Stimulated activated CD4-positive, alpha-beta T cell treated with anti-CD3 and anti-CD28 coated beads, Interleukin-2, amount 100 ng/mL, for 24 hours (primary cell): ENCODE measurements around the gene SCLY.
A peak's percentile ranks its signal among the peaks of the same experiment; 100 is the strongest.
"Not testable (repeated sequence)": the region's sequence is repeated elsewhere in the genome, so short reads cannot be mapped to it uniquely, and the experiment has no call there.

Experiments used
- DNase-seq, 2 donors: peaks; one replicate each; pipeline ENCODE4 v3.0.0-alpha.2; 2020

SCLY gene

GRCh38 chr2:238114851-238115660, 54.3 kb downstream of the SCLY start:
- DNase-seq: no peak

GRCh38 chr2:238115709-238116108, 54.9 kb downstream of the SCLY start:
- DNase-seq: not testable (repeated sequence)

- no peak for DNase-seq
Observed at GRCh38 chr2:238116298-238117198, 55.7 kb downstream of the SCLY start.

DNA sequence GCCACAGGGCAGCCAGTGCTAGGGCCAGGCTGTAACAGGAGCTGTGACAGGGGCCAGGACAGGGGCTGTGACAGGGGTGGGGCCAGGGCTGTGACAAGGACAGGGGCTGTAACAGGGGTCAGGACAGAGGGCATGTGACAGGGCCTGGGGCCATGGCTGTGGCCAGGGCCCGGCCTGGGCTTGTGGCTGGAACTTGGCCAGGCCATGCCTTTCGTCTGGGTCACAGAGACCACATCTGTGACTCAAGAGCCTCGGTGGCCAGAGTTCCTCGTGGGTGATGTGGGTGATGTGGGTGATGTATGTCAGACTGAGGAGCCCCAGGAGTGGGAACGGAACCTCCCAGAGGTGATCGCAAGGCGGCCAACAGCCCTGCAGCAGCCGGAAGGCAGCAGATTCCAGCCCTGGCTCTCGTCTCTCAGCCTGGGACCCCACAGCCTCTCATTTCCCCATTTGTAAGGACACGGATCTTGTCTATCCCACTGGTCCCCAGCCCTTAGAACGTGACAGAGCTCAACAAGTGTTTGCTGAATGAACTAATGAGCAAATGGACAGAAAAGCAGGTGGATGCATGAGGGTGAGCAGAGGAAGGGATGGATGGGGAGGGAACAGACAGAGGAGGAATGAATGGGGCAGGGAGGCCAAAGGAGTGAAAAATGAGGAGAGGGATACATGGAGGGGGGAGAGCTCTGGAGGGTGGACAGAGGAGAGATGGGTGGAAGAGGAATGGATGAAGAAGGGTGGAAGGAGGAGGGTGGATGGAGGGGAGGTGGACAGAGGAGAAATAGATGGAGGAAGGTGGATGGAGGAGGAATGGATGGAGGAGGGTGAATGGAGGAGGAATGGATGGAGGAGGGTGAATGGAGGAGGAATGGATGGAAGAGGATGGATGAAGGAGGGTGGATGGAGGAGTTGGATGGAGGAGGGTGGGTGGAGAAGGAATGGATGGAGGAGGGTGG, 56.7 kb downstream of the SCLY start:
- no peak for DNase-seq

GRCh38 chr2:238119756-238120462, 59.1 kb downstream of the SCLY start:
- DNase-seq: no peak

- no peak for DNase-seq
Observed at GRCh38 chr2:238120463-238121298, 59.9 kb downstream of the SCLY start.

DNA sequence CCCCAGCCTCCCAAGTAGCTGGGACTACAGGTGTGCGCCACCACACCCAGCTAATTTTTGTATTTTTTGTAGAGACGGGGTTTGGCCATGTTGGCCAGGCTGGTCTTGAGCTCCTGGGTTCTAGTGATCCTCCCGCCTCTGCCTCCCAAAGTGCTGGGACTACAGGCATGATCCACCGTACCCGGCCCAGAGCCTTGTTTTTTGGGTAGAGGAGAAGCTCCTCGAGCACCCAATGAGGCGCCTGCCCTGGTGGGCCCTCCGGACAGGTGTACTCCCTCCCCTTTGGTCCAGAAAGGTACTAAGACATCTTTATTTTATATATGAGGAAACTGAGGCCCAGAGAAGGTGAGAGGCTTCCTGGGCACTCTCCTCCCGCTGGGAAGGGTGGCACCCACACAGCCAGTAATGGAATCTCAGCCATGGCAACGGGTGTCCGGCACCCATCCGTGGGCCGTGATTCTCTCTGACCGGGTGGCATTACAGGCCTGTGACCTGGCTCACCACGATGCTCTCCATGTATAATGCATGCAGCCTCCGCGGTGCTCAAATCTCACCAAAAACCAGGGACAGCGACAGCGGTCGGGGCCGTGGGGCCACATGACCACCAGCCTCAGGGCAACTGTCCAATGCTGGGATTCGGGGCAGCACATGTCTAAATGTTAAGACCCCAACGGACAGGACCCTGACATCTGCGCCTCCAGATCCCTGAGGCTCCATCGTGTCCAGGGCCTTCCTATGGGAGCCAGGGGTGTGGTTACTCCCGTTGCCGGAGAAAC, 60.9 kb downstream of the SCLY start:
- DNase-seq: no peak

- no peak for DNase-seq
Observed at GRCh38 chr2:238122287-238123217, 61.8 kb downstream of the SCLY start.

- DNase-seq: no peak
Observed at GRCh38 chr2:238123218-238123971, 62.6 kb downstream of the SCLY start.

GRCh38 chr2:238123991-238124470, 63.2 kb downstream of the SCLY start:
- no peak for DNase-seq

DNA sequence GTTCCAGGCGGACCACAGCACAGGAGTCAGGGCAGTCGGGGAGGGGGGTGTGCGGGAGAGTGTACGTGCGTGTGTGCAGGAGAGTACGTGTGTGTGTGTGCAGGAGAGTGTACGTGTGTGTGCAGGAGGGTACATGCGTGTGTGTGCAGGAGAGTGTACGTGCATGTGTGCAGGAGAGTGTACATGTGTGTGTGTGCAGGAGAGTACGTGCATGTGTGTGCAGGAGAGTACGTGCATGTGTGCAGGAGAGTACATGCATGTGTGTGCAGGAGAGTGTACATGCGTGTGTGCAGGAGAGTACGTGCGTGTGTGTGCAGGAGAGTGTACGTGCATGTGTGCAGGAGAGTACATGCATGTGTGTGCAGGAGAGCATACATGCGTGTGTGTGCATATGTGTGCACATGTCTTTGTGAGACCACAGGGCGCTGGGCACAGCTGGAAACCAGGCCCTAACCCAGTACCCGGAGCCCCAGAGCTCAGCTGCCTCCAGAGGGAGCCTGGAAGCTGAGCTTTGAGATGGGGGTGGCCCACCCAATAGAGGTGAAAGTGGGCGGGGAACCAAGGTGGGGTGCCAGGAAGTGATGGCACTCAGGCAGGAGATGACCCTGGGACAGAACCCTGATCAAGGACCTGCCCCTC, 63.8 kb downstream of the SCLY start:
- no peak for DNase-seq

DNA sequence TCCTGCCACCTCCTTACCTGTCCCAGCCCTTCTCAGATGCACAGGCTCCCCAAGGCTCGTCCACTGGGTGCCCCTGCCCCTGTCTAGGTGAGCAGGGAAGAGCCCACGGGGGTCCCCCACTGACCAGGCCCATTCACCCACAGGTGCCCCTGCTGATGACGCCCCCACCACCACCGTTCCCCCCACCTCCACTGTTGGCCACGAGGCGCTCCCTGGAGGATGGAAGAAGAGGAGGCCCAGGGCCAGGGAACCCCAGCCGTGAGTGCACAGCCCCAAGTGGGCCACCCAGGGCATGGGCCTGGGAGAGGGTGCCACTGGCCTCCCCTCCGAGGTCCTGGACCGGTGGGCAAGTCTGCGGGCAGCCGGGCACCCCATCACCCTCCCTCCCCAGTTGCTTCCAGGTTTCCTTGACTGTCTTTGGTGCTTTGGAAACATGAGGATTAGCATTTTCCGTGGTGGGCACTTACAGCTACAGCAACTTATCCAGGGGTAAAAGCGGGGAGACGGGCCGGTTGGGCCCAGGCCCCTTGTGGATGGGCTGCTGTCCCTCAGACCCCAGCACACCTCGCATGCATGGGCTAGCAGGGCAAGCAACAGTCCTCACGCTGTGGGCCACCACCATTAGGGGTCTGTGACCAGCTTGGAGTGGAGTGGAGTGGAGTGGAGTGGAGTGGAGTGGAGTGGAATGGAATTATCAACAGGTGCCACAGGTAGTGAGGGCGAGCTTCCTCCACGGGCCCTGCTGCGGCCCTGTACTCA, 64.5 kb downstream of the SCLY start:
- no peak for DNase-seq

GRCh38 chr2:238126338-238126737, 65.5 kb downstream of the SCLY start:
- no peak for DNase-seq

GRCh38 chr2:238126775-238127164, 66.0 kb downstream of the SCLY start:
- DNase-seq: no peak

- peak in 1 of 2 donors; percentile 16 for DNase-seq
Observed at GRCh38 chr2:238127165-238128060, 66.6 kb downstream of the SCLY start.

DNA sequence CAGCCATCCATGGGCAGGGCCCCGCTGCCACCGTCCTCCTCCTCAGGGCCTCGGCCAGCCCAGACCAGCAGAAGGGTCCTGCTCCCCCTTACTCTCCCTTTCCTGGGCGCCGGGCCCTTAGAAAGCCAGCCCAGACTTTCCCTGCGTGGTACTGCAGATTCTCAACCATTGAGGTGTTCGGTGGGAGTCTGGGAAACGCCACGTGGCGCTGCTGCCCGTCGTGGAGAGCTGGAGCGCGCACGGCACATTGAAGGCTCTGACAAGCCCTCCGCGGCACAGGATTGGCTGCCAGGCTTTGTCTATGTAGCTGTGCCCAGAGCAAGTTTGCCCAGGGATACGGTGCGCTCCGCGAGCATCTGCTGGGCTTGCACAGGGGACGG, 67.2 kb downstream of the SCLY start:
- no peak for DNase-seq
